NCI-H1105 (cell line): ENCODE data around the gene UNG.

Experiments used
- DNase-seq: peaks from one replicate; lab custom pipeline; 2025; lab: John Stamatoyannopoulos, UW

Gene UNG

GRCh38 chr12:109089683-109090082, 7.7 kb upstream of the UNG start:
- no peak for DNase-seq

GRCh38 chr12:109092497-109093021, 4.8 kb upstream of the UNG start:
- DNase-seq = no peak

GRCh38 chr12:109093022-109093918, 4.1 kb upstream of the UNG start, which contains the start of gene ALKBH2:
Gene ALKBH2, minus strand, starts transcription at chr12:109093472. Its CDS starts 686 bp downstream, at chr12:109092786.
- DNase-seq = peak; percentile 94

GRCh38 chr12:109097140-109097434, 310 bp upstream of the UNG start:
- no peak for DNase-seq

GRCh38 chr12:109098183-109098604, 797 bp downstream of the UNG start:
- DNase-seq = peak; percentile 52

GRCh38 chr12:109098651-109099050, 1.3 kb downstream of the UNG start:
- DNase-seq = no peak

- no peak for DNase-seq
Observed at GRCh38 chr12:109099431-109100020, 2.1 kb downstream of the UNG start.

GRCh38 chr12:109100741-109101140, 3.3 kb downstream of the UNG start:
- DNase-seq = no peak

- no peak for DNase-seq
Observed at GRCh38 chr12:109102491-109102890, 5.1 kb downstream of the UNG start.

- DNase-seq = no peak
Observed at GRCh38 chr12:109105176-109105575, 7.8 kb downstream of the UNG start.

- no peak for DNase-seq
Observed at GRCh38 chr12:109109746-109110350, 12.5 kb downstream of the UNG start.

- peak; percentile 88 for DNase-seq
Observed at GRCh38 chr12:109110988-109111495, 13.6 kb downstream of the UNG start.

- DNase-seq = no peak
Observed at GRCh38 chr12:109112720-109113465, 15.5 kb downstream of the UNG start.

- DNase-seq = no peak
Observed at GRCh38 chr12:109113661-109114321, 16.4 kb downstream of the UNG start.

GRCh38 chr12:109114644-109115043, 17.2 kb downstream of the UNG start:
- no peak for DNase-seq

- no peak for DNase-seq
Observed at GRCh38 chr12:109115404-109115757, 18.0 kb downstream of the UNG start.

GRCh38 chr12:109115758-109116610, 18.6 kb downstream of the UNG start, which contains the start of gene ACACB:
Gene ACACB, plus strand, starts transcription at chr12:109116587. Its CDS starts 22,819 bp downstream, at chr12:109139406.
- peak; percentile 13 for DNase-seq

GRCh38 chr12:109116611-109116949, 19.2 kb downstream of the UNG start:
- no peak for DNase-seq

- no peak for DNase-seq
Observed at GRCh38 chr12:109120095-109120494, 22.7 kb downstream of the UNG start.

- no peak for DNase-seq
Observed at GRCh38 chr12:109120557-109120956, 23.2 kb downstream of the UNG start.
